Endothelial cell of umbilical vein (primary cell): ENCODE measurements around the gene RBMS3. TPM values are rescaled to one million over a fixed set of nuclear protein-coding genes. Genes with fewer than 3 reads are reported as not detected.

Source experiments
- BruUV-seq: library from RNA; stranded (reverse); fragments of 400-500 nt; replicated peaks from 2 replicates; lab custom pipeline; 2021; lab: Mats Ljungman, UMichigan
- CTCF ChIA-PET: fragments of 300-600, 350-600 bp; sonication (Branson Sonifier 250); formaldehyde crosslinking; loops from one replicate; lab custom pipeline; 2021; ENCODE audit warnings: antibody characterized with exemption, inconsistent platforms; lab: Charles Lee
- POLR2A ChIA-PET: fragments of 300-600, 350-600 bp; sonication (Branson Sonifier 250); formaldehyde crosslinking; loops from one replicate; lab custom pipeline; 2021; ENCODE audit warnings: antibody characterized with exemption, inconsistent platforms; lab: Charles Lee
- DNase-seq: peaks from one replicate; pipeline ENCODE4 v3.0.0-alpha.2; 2011; ENCODE audit warnings: low read depth, low spot score
- FAIRE-seq: peaks from 2 replicates; lab custom pipeline; 2011; peaks lifted over from hg19 to GRCh38; lab: Jason Lieb, UNC
- H2AFZ ChIP-seq: 2 replicates; pipeline ENCODE4 v1.6.0; 2012; ENCODE audit warnings: low read depth, low read length, control low read depth, inconsistent platforms
- H3K27ac ChIP-seq: 2 replicates; pipeline ENCODE4 v1.5.1; 2011; ENCODE audit warnings: low read depth, mild to moderate bottlenecking, control low read depth, low read length, moderate library complexity; ENCODE audit not compliant: insufficient read depth
- H3K27me3 ChIP-seq, 2 experiments: 2 replicates each; pipeline versions ENCODE4 v1.6.0 to v1.6.1; 2011; ENCODE audit warnings: low read length in 2 of 2, mixed read lengths in 1 of 2; ENCODE audit not compliant: control insufficient read depth in 2 of 2, insufficient read depth in 2 of 2
- H3K36me3 ChIP-seq, 2 experiments: 2 replicates in 1 of 2; 3 replicates in 1 of 2; pipeline ENCODE4 v1.5.1; 2011; ENCODE audit warnings: low read length in 2 of 2, mild to moderate bottlenecking in 1 of 2, moderate library complexity in 1 of 2; ENCODE audit not compliant: control insufficient read depth in 2 of 2, insufficient read depth in 2 of 2; ENCODE audit errors: extremely low read depth in 1 of 2
- H3K4me1 ChIP-seq: 3 replicates; pipeline ENCODE4 v1.5.1; 2011; ENCODE audit warnings: mild to moderate bottlenecking, low read length; ENCODE audit not compliant: control insufficient read depth, insufficient read depth; ENCODE audit errors: extremely low read depth
- H3K4me2 ChIP-seq: 2 replicates; pipeline ENCODE4 v1.6.1; 2011; ENCODE audit warnings: low read length, control low read depth, mixed read lengths; ENCODE audit not compliant: insufficient read depth
- H3K4me3 ChIP-seq, 3 experiments: fragments of 200-600 bp in 1 of 3; sonication (generic), shearing (Covaris generic) in 1 of 3; replicated peaks in 1 of 3; 2 replicates each; pipeline ENCODE4 v1.5.1; 2011 to 2016; ENCODE audit warnings: control low read depth in 3 of 3, low read length in 3 of 3, mild to moderate bottlenecking in 2 of 3, inconsistent platforms in 1 of 3, low read depth in 1 of 3, moderate library complexity in 1 of 3; ENCODE audit not compliant: insufficient read depth in 1 of 3
- H3K79me2 ChIP-seq: 2 replicates; pipeline ENCODE4 v1.6.0; 2012; ENCODE audit warnings: low read length, inconsistent platforms; ENCODE audit not compliant: control insufficient read depth, insufficient read depth
- H3K9ac ChIP-seq: replicated peaks from 2 replicates; pipeline ENCODE3; 2011; ENCODE audit warnings: low read length, control low read depth; ENCODE audit not compliant: insufficient read depth; ENCODE audit errors: extremely low read depth
- H3K9me1 ChIP-seq: replicated peaks from 3 replicates; pipeline ENCODE4 v1.6.0; 2011; ENCODE audit warnings: mild to moderate bottlenecking, low read length; ENCODE audit not compliant: control insufficient read depth, insufficient read depth; ENCODE audit errors: extremely low read depth
- H3K9me3 ChIP-seq: replicated peaks from 2 replicates; pipeline ENCODE4 v1.5.1; 2012; ENCODE audit warnings: low read length, inconsistent platforms; ENCODE audit not compliant: control insufficient read depth, insufficient read depth
- H4K20me1 ChIP-seq: replicated peaks from 2 replicates; pipeline ENCODE3; 2011; ENCODE audit warnings: mild to moderate bottlenecking, low read length; ENCODE audit not compliant: control insufficient read depth, insufficient read depth; ENCODE audit errors: extremely low read depth
- CTCF ChIP-seq, 2 donors: IDR thresholded peaks; 1 replicate in 1 of 2; 2 replicates in 1 of 2; pipeline ENCODE4 v1.5.1; 2011; ENCODE audit warnings: low read length in 2 of 2, mild to moderate bottlenecking in 2 of 2, moderate library complexity in 2 of 2, control low read depth in 1 of 2, inconsistent platforms in 1 of 2, low read depth in 1 of 2; ENCODE audit not compliant: insufficient read depth in 1 of 2; ENCODE audit errors: extremely low read depth in 1 of 2
- EZH2 ChIP-seq: IDR thresholded peaks from 2 replicates; pipeline ENCODE4 v1.6.1; 2012; ENCODE audit warnings: borderline replicate concordance, low read depth, mild to moderate bottlenecking, moderate library complexity, low read length, inconsistent platforms; ENCODE audit not compliant: severe bottlenecking
- FOS ChIP-seq: IDR thresholded peaks from 2 replicates; pipeline ENCODE4 v1.6.1; 2011; ENCODE audit warnings: mild to moderate bottlenecking, low read length, moderate library complexity, borderline replicate concordance; ENCODE audit not compliant: insufficient read depth
- GATA2 ChIP-seq: IDR thresholded peaks from 2 replicates; pipeline ENCODE4 v1.7.0; 2011; ENCODE audit warnings: low read depth, mild to moderate bottlenecking, moderate library complexity, mixed read lengths, low read length; ENCODE audit not compliant: insufficient read length, insufficient read depth
- JUN ChIP-seq: IDR thresholded peaks from 2 replicates; pipeline ENCODE4 v1.6.1; 2011; ENCODE audit warnings: borderline replicate concordance, low read depth; ENCODE audit not compliant: insufficient read length, insufficient read depth
- MYC ChIP-seq: IDR thresholded peaks from one replicate; pipeline ENCODE4 v1.6.1; 2011; ENCODE audit warnings: mild to moderate bottlenecking, low read depth, low read length
- POLR2A ChIP-seq: IDR thresholded peaks from 2 replicates; pipeline ENCODE4 v1.6.1; 2012; ENCODE audit warnings: low read depth, mild to moderate bottlenecking, control low read depth, low read length
- POLR2AphosphoS5 ChIP-seq: IDR thresholded peaks from 2 replicates; pipeline ENCODE4 v1.6.1; 2012; ENCODE audit warnings: low read depth, mild to moderate bottlenecking, control low read depth, low read length, moderate library complexity; ENCODE audit not compliant: insufficient read depth
- dilution Hi-C: fragments of 300-500 bp; cut with MboI; formaldehyde crosslinking; loops from one replicate; pipeline ENCODE4 v1.15.0; 2019; ENCODE audit warnings: low sequenced_read_pairs; ENCODE audit not compliant: extremely low pct_ligation_motif_present
- intact Hi-C: fragments of 100-400 bp; cut with micrococcal nuclease; formaldehyde crosslinking; loops from one replicate; pipeline ENCODE4 v1.10.0; 2022
- polyA plus RNA-seq, 4 experiments: library from polyadenylated mRNA; depleted of rRNA in 3 of 4; stranded (reverse) in 3 of 4; unstranded in 1 of 4; fragments of >200 nt; gene quantifications; 2 replicates each; pipeline versions ENCODE4 v1.2.1 to v1.2.3, GENCODE V29; 2011 to 2012; ENCODE audit warnings: missing spikeins in 1 of 4
- total RNA-seq: library from RNA; stranded (reverse); gene quantifications from 2 replicates; pipeline ENCODE4 v1.2.3, GENCODE V29; 2021
- TF ChIP-seq, protein P1 (sequence below): IDR thresholded peaks from 2 replicates; pipeline ENCODE4 v1.6.1; 2011; ENCODE audit not compliant: insufficient read depth, insufficient read length

Gene RBMS3
- total and polyA plus RNA-seq, 2 donors (not counting 3 experiments of a cell fraction or from before 2014, with no cell fraction given): 13.6 to 42.3 TPM

- BruUV-seq: no TSS peak
- dilution Hi-C loops: no loop called here
- CTCF ChIA-PET: interaction anchor here (1.3 kb wide), 1 partner anchor 9 kb away, joined by 3 read pairs; no protein-coding TSS in a partner anchor
- Histone ChIP-seq H3K9me3 (no peaks in the 10 kb centered on the region), H3K9me1 (peaks cover 2% of the 10 kb centered on the region), H3K79me2 (no peaks in the 10 kb centered on the region), H4K20me1 (no peaks in the 10 kb centered on the region), H2AFZ (no peak overlapping the region), H3K9ac (no peak overlapping the region), H3K4me1 (no peaks in the 10 kb centered on the region), H3K4me2 (no peak overlapping the region), H3K36me3 (no peaks in the 10 kb centered on the region), H3K27me3 (no peaks in the 10 kb centered on the region), H3K27ac (no peak overlapping the region), H3K4me3 (no peak overlapping the region)
- DNase-seq: no peak
- intact Hi-C loops: loop anchor here (5.0 kb wide), 1 partner anchor 456 kb away; no protein-coding TSS in a partner anchor
- FAIRE-seq: no peak
- TF ChIP-seq EZH2 (no peak), CTCF (IDR thresholded peaks at IDR 0.05; ENCODE audit: extremely low read depth in 1 of 2, insufficient read depth in 1 of 2, low read depth in 1 of 2, low read length in 2 of 2) (no peak), MYC (no peak), GATA2 (no peak), FOS (no peak), JUN (no peak), POLR2A (no peak), POLR2AphosphoS5 (no peak)
- TF ChIP-seq, protein P1, sequence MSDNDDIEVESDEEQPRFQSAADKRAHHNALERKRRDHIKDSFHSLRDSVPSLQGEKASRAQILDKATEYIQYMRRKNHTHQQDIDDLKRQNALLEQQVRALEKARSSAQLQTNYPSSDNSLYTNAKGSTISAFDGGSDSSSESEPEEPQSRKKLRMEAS: no peak
- POLR2A ChIA-PET: no interaction called here
These were observed 612.2 kb downstream of the RBMS3 start for GRCh38 chr3:29892976-29893554.
